PFSK-1 (cell line): ENCODE results near the gene ARL6IP6.

ENCODE experiments used
- FOXP2 ChIP-seq: optimal IDR thresholded peaks from 2 replicates; pipeline ENCODE3; 2011; ENCODE audit warnings: borderline replicate concordance, control low read depth, inconsistent platforms; ENCODE audit not compliant: insufficient read depth; ENCODE audit errors: extremely low read length, extremely low read depth
- POLR2AphosphoS5 ChIP-seq: IDR thresholded peaks from 2 replicates; pipeline ENCODE4 v1.6.1; 2012; ENCODE audit warnings: low read depth, mild to moderate bottlenecking, control low read depth, low read length, moderate library complexity
- REST ChIP-seq, 2 experiments: IDR thresholded peaks; 2 replicates each; pipeline versions ENCODE4 v1.6.1 to v1.8.0; 2011 to 2012; ENCODE audit warnings: low read depth in 2 of 2, low read length in 2 of 2, control low read depth in 1 of 2, inconsistent platforms in 1 of 2, mild to moderate bottlenecking in 1 of 2, moderate library complexity in 1 of 2; ENCODE audit not compliant: insufficient read depth in 1 of 2
- SIN3A ChIP-seq: IDR thresholded peaks from 2 replicates; pipeline ENCODE4 v1.6.1; 2012; ENCODE audit warnings: mild to moderate bottlenecking, low read length, moderate library complexity, borderline replicate concordance; ENCODE audit not compliant: insufficient read depth
- TAF1 ChIP-seq: IDR thresholded peaks from 2 replicates; pipeline ENCODE4 v1.6.1; 2012; ENCODE audit warnings: low read length, control low read depth, borderline replicate concordance; ENCODE audit not compliant: insufficient read depth

The ARL6IP6 gene

GRCh38 chr2:152718909-152719645 is 657 bp downstream of the ARL6IP6 start:
- TF ChIP-seq POLR2AphosphoS5 (0 out of 2 replicates have a peak, but pooled peaks have one; percentile 19), SIN3A (no peak), REST (IDR thresholded peaks at IDR 0.05; ENCODE audit: insufficient read depth in 1 of 2, low read depth in 2 of 2, low read length in 2 of 2) (no peak)

- no peak for TF ChIP-seq REST (IDR thresholded peaks at IDR 0.05; ENCODE audit: insufficient read depth in 1 of 2, low read depth in 2 of 2, low read length in 2 of 2)
Measured at GRCh38 chr2:152720794-152721193, 2.4 kb downstream of the ARL6IP6 start.

- TF ChIP-seq TAF1 (no peak), REST (IDR thresholded peaks at IDR 0.05; ENCODE audit: insufficient read depth in 1 of 2, low read depth in 2 of 2, low read length in 2 of 2) (no peak), FOXP2 (no peak), SIN3A (no peak), POLR2AphosphoS5 (no peak)
Measured at GRCh38 chr2:152723918-152724317, 5.5 kb downstream of the ARL6IP6 start.

- no peak for TF ChIP-seq FOXP2
- TF ChIP-seq POLR2AphosphoS5: no peak
Measured at GRCh38 chr2:152729844-152730243, 11.4 kb downstream of the ARL6IP6 start.

GRCh38 chr2:152730591-152731333 is 12.3 kb downstream of the ARL6IP6 start:
- TF ChIP-seq TAF1 (no peak), FOXP2 (no peak), REST (IDR thresholded peaks at IDR 0.05; ENCODE audit: insufficient read depth in 1 of 2, low read depth in 2 of 2, low read length in 2 of 2) (no peak), POLR2AphosphoS5 (no peak), SIN3A (no peak)
